ENCODE data around the gene MISP. TPM values are rescaled to one million over a fixed set of nuclear protein-coding genes. Genes with fewer than 3 reads are reported as not detected.

MISP gene
- total and polyA plus RNA-seq, 2 of the 8 experiments (the other 6 are each of a cell fraction or from before 2014, with no cell fraction given), result 0.43 to 0.45 TPM

GRCh38 chr19:729965-730668 is 20.8 kb upstream of the MISP start:
- H3K4ac ChIP-seq (replicated peaks; ENCODE audit: insufficient read length, low read depth, low read length), result no peak overlapping the region
- peaks cover 0 to 6% of the 10 kb centered on the region in 2 experiments for H4K20me1 ChIP-seq (replicated peaks in 1 of 2; ENCODE audit: control insufficient read depth in 1 of 2, insufficient read depth in 2 of 2, low read length in 2 of 2)
- H4K5ac ChIP-seq (ENCODE audit: insufficient read length, low read depth, low read length), result no peak overlapping the region
- DNase-seq (ENCODE audit: low read depth in 1 of 2, low spot score in 2 of 2), result no peak
- no peaks in the 10 kb centered on the region for H3K4me1 ChIP-seq (replicated peaks in 1 of 4; ENCODE audit: control insufficient read depth in 3 of 4, insufficient read depth in 4 of 4, low read length in 3 of 4)
- no peak overlapping the region; the same call in 1 of the 2 replicates for H3K27ac ChIP-seq (ENCODE audit: low read depth, low read length)
- H2BK12ac ChIP-seq (ENCODE audit: low read depth, low read length), result no peak overlapping the region
- no peak overlapping the region for H4K8ac ChIP-seq (ENCODE audit: extremely low read depth, insufficient read depth, low read length)
- H2AK5ac ChIP-seq (ENCODE audit: low read depth, low read length), result no peak overlapping the region
- POLR2A ChIA-PET (ENCODE audit: partially characterized antibody), result interaction anchor here (1.0 to 2.1 kb wide), 3 partner anchors 14 to 49 kb away, joined by 3 to 6 read pairs (median 4); no protein-coding TSS in a partner anchor
- no peak overlapping the region for H2BK15ac ChIP-seq (ENCODE audit: low read length)
- 73% methylated on average over 13 of the region's 14 CpGs; no CpG with 5 or more reads in 1 of the 2 experiments for WGBS, 2 experiments (ENCODE audit: extremely low coverage in 1 of 2, insufficient coverage in 1 of 2, insufficient read length in 1 of 2, insufficient replicate concordance in 2 of 2, low coverage in 1 of 2, low lambda C conversion rate in 2 of 2, missing lambda C conversion rate in 1 of 2)
- H3K36me3 ChIP-seq (ENCODE audit: control insufficient read depth in 2 of 4, insufficient read depth in 4 of 4, low read length in 3 of 4), result no peaks in the 10 kb centered on the region; a peak in 1 of 8 replicates
- CTCF ChIA-PET (ENCODE audit: partially characterized antibody), result interaction anchor here (0.5 to 3.5 kb wide), 6 partner anchors 8 to 61 kb away, joined by 3 to 17 read pairs (median 6); no protein-coding TSS in a partner anchor
- FAIRE-seq, result no peak
- H3K9me3 ChIP-seq (ENCODE audit: insufficient read depth in 2 of 2, low read depth in 1 of 2, low read length in 1 of 2), result no peaks in the 10 kb centered on the region
- no peak overlapping the region for H3K56ac ChIP-seq (replicated peaks; ENCODE audit: insufficient read length, low read depth, low read length)
- H3K4me2 ChIP-seq (ENCODE audit: insufficient read depth in 1 of 2, low read depth in 2 of 2, low read length in 2 of 2), result no peak overlapping the region
- no peaks in the 10 kb centered on the region for H3K23me2 ChIP-seq (ENCODE audit: low read depth, low read length)
- no peak overlapping the region for H2AFZ ChIP-seq (ENCODE audit: low read length)
- H2BK5ac ChIP-seq (ENCODE audit: low read depth, low read length), result no peak overlapping the region
- no peaks in the 10 kb centered on the region; the same call in 1 of the 2 replicates for H3K79me1 ChIP-seq (ENCODE audit: low read depth, low read length)
- H3K27me3 ChIP-seq (replicated peaks in 1 of 4; ENCODE audit: control insufficient read depth in 3 of 4, extremely low read depth in 1 of 4, insufficient read depth in 3 of 4, low read length in 3 of 4), result no peaks in the 10 kb centered on the region
- no peak overlapping the region for H3K9ac ChIP-seq (replicated peaks in 1 of 4; ENCODE audit: extremely low read depth in 1 of 4, low read depth in 3 of 4, low read length in 3 of 4)
- no peak overlapping the region for H4K91ac ChIP-seq (replicated peaks; ENCODE audit: insufficient read length, low read length)
- H2BK20ac ChIP-seq (ENCODE audit: low read length), result no peak overlapping the region
- H3K18ac ChIP-seq (ENCODE audit: extremely low read depth, low read length), result no peak overlapping the region
- no peak overlapping the region for H3K4me3 ChIP-seq (ENCODE audit: extremely low read depth in 1 of 4, insufficient read depth in 2 of 4, low read depth in 3 of 4, low read length in 4 of 4)
- H3K79me2 ChIP-seq (ENCODE audit: control insufficient read depth in 1 of 2, insufficient read depth in 2 of 2, low read length in 2 of 2), result no peaks in the 10 kb centered on the region
- H2BK120ac ChIP-seq (replicated peaks; ENCODE audit: low read depth, low read length), result no peak overlapping the region
- no peak overlapping the region for H3K23ac ChIP-seq (ENCODE audit: insufficient read length)
- no peak overlapping the region for H3K14ac ChIP-seq (ENCODE audit: insufficient read length)
- no peak for TF ChIP-seq TCF12 (IDR thresholded peaks at IDR 0.05; ENCODE audit: low read depth, low read length)
- no peak for TF ChIP-seq SAP30 (IDR thresholded peaks at IDR 0.05; ENCODE audit: insufficient read depth, insufficient replicate concordance, low read length)
- no peak for TF ChIP-seq E2F6 (IDR thresholded peaks at IDR 0.05)
- no peak for TF ChIP-seq CREB1 (IDR thresholded peaks at IDR 0.05)
- TF ChIP-seq TEAD4 (IDR thresholded peaks at IDR 0.05; ENCODE audit: low read depth, low read length), result no peak
- no peak for TF ChIP-seq USF2 (IDR thresholded peaks at IDR 0.05; ENCODE audit: low read length)
- TF ChIP-seq YY1 (IDR thresholded peaks at IDR 0.05; ENCODE audit: low read depth, low read length), result no peak
- no peak for TF ChIP-seq EZH2 (IDR thresholded peaks at IDR 0.05; ENCODE audit: low read depth, low read length, severe bottlenecking)
- TF ChIP-seq SIN3A (conservative IDR thresholded peaks at IDR 0.05 in 1 of 2, IDR thresholded peaks at IDR 0.05 in 1 of 2; ENCODE audit: low read depth in 1 of 2, low read length in 2 of 2), result no peak
- no peak for TF ChIP-seq SRF (IDR thresholded peaks at IDR 0.05; ENCODE audit: low read depth, low read length)
- no peak for TF ChIP-seq RXRA (IDR thresholded peaks at IDR 0.05; ENCODE audit: insufficient read depth, low read depth, low read length)
